GM21381 (cell line): ENCODE results near the gene JTB.

Experiments used
- ATAC-seq: cut with Tn5 transposase; IDR thresholded peaks from one replicate; pipeline ENCODE4 v1.9.1; 2021; ENCODE audit warnings: mild to moderate bottlenecking, moderate library complexity; ENCODE audit not compliant: unreplicated experiment

The JTB gene

DNA sequence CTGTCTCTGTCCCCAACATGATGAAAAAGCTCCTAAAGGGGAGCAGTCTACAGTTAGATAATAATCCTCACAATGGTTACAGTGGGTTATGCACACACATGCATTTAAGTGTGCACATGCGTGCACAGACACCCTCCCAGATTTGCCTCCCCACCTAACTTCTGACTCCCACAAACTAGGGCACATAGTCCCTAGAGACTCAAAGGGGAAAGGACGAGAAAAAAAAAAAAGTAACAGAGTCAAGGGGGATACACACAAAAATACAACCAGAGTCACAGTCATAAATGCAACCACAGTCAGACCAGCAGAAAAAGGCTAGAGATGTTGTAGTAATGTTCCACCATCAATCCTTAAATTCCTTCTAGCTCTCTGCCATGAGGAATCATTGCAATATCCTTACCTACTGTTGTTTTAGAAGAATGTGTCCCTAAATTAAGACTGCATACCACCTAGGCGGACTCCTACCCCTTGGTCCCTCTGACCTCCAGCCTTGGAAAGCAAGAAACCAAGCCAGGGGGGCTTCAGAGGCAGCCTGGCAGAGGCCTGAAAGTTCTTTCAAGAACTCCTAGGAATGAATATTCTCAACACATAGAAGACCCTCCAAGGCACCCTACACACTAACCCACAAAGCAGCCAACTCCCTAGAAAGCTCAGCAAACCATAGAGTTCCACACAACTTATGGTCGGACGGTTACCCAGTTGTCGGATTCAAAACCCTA lies 20.3 kb downstream of the JTB start:
- ATAC-seq, result no peak

DNA sequence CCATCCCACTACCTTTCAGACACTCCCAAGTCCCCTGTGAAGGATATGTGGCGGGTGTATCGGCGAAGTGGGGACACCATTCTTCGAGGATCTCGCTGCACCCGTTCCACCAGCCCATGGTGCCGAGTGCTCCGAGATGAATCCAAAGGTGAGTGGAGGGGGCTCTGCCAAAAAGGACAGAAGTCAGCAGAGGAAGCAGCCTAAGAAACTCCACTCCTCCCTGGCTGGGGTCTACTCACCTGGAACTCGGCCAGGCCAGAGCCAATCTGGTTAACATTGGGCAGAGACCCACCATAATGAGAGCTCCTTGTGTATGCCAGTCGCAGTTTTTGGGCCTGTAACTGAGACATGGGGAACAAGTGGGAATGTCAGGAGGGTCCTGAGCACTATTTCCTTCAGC lies 22.6 kb downstream of the JTB start:
- ATAC-seq, result no peak

DNA sequence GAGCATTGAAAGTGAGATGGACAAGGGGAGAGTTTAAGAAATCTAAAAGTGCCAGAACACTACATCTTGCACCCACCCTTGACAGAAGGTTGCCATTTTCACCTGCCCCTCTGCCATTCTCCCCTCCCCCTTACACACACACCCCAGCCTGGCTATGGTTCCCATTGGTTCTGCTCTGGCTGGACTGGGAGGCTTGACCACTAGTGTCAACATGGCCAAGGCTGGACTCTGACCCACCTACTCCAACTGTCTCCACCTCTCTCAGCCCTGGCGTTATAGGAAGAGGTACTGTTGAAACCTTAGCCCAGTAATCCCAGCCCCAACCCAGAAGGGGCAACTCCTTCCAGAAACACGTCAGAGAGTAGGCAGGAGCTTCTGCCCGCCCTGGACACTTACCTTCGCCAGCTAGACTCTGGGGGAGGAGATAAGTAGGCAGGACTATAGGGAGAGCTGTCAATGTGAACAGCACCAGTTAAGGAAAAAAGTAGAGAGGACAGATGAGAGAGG lies 23.6 kb downstream of the JTB start:
- no peak for ATAC-seq

DNA sequence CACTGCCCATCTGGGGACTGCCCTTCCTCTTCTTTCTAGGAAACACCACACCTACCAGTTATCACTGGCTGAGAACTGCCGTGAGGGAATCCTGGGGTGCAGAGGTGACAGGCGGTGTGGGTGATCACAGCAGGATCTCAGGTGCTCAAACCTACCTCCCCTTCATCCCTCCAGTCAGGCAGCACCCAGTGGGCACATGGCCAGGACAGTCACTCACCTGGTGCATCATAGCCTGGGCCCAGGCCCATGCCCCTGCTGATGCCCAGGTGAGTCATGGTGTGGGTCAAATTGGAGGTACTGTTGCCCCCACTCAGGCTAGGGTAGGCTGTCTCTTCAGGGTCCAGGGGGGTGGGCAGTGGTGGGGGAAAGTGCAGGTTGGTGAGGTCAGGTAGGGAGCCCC lies 25.7 kb downstream of the JTB start:
- no peak for ATAC-seq

DNA sequence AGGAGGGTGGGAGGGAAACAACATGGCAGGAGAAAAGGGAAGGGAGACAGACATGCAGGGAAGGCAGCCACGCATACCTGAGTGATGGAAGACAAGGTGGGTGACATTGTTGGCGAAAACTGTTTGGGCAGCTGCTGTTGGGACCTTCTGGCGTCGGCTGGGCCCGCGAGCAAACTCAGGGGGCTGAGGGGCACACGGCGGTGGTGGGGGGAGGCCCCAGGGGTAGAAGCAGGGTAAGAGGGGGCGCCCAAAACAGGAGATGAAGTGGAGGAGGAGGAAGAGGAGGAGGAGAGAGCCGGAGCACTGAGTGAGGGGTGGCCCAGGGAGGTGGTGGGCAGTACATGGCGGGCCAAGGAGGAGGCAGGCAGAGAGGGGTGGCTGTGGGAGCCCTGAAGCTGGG lies 26.3 kb downstream of the JTB start:
- ATAC-seq, result no peak

DNA sequence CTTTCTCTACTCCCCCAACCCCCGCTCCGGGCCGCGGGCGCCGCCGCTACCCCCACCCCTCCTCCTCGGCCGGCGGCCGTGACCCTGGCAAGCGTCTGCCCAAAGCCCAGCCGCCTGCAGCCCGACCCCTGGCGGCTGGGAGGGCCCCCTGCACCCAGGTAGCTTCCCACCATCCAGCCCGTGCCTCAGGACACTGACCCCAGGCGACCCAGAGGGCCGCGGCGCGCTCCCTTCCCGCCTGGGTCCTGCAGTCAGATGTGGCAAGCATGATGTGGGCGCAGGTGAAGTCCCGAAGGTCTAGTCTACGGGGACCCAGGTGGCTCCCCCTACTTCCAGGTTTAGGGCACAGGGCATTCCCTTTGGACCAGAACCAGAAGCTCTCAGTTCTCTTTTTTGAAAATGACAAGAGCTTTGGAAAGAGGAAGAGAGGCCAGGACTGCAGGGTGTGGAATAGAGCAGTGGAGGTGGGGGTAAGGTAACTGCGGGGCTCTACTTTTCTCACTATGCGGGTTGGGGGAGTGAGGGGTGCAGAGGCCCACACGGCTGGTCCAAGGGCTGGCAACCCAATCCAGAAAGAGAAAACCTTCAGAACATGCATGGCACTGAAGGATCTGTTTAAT lies 30.7 kb downstream of the JTB start, which contains the start of gene DENND4B:
Gene DENND4B, minus strand, starts transcription at position 97 of the 620 bp plus-strand sequence. CDS start 2,344 bp downstream, outside the sequence.
- ATAC-seq, result peak; percentile 67

DNA sequence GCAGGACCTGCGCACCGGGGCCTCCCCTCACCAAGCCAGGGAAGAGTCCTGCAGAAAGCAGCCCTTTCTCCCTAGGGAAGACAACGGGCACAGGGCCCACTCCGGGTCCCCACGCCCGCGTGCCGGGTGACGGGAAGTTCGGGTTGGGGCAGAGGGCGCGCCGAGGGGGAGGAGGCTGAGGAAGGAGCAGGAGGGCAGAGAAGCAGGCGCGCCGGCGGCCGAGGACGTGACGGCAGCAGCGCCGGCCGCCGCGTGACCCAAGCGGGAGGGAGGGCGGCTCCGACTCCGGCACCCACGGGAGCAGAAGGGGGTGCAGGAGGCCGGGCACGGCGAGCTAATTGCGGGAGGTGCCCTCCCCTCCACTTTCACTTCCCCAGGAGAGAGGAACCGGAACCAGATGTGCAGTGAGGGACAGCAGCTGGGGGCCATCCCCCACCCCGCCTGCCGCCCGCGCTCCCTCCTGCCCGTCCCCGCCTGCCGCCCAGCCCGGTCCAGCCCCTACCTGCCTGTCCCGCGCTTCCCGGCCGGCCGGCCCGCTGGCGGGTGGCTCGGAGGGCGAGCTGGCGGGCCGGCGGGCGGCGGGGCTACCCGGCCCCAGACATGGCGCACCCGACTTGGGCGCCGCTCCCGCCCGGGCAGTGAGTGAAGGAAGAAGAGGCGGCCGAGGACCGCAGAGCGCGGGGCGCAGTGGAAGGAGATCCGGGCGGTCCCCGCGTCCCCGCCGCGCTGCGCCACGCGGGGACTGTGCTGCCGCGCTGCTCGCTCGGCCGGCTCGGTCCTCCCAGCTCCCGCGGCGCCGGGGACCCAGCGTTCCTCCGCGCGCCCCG lies 31.5 kb downstream of the JTB start:
- ATAC-seq, result peak; percentile 68

DNA sequence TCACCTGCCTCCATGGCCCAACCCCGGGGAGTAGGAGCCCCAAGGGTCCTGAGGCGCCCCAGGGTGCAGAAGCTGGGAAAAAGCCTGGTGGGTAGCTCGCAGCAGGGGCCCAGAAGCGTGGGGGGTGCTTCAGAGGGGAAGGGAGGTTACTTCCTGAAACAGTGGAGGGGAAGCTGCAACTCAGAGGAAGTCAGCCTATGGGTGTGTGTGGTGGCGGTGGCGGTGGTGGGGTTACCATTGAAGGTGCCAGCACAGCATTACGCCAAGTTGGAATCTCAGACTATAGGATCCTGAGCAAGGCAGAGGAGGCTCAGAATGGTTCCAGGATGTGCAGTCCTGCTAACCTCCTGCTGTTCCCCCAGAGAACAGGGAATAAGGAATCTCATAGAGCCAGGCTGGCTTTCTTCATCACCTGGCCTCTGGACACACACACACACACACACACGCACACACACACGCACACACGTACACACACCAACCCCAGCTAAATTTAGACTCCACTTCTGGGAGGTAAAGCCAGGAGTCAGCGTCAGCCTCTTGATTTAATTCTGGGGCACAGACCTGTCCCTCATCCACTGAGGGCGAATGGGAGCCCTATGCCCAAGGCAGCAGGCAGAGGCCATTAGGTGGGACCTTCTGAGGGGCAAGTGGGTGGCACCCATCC lies 32.2 kb downstream of the JTB start:
- no peak for ATAC-seq

DNA sequence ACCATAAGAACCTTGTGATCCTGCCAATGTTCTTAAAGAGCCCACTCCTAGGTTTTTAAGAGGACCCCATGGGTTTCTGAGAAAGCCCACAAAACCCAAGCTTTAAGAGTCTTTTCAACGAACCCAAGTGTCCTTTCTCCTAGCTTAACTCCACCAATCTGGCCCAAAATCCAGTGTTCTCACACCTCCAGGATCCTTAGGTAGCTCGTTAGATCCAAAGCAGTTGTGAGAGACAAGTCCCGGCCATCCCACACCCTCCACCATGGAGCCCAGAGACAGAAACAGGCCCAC lies 32.7 kb downstream of the JTB start:
- no peak for ATAC-seq

DNA sequence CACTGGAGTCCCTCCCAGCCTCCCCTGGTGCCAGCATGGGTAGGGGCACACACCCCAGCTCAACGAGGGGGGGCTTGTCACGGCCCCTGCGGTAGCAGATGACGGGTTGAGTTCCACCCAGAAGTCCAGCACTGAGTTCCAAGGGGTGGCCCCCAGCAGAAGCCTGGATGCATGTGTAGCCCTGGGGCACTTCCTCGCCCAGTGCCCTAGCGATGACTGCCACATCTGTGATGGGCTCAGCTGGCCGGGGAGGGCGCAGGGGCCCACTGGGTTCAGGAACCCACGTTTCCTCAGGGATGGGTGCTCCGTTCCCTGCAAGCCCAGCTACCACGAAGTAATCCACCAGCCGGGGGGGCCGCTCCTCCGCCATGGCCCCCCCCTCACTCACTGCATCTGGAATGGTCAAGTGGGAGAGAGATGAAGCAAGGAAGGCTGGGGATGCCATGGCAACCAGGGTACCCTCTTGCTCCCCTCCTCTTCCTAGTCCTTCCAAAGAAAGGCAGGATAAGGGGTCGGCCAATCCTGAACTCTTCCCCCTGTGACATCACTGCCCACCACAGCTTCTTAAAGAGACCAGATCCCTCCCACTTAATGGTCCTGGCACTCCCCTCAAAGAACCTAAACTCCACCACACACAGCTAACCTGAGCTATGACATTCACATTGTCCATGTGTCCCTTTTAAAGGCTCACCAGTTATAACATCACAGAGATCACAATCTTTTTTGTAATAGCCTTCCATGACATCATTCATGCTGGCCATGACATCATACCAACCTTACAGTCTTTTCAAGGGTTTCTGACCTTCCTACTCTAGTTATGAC lies 33.3 kb downstream of the JTB start:
- no peak for ATAC-seq

DNA sequence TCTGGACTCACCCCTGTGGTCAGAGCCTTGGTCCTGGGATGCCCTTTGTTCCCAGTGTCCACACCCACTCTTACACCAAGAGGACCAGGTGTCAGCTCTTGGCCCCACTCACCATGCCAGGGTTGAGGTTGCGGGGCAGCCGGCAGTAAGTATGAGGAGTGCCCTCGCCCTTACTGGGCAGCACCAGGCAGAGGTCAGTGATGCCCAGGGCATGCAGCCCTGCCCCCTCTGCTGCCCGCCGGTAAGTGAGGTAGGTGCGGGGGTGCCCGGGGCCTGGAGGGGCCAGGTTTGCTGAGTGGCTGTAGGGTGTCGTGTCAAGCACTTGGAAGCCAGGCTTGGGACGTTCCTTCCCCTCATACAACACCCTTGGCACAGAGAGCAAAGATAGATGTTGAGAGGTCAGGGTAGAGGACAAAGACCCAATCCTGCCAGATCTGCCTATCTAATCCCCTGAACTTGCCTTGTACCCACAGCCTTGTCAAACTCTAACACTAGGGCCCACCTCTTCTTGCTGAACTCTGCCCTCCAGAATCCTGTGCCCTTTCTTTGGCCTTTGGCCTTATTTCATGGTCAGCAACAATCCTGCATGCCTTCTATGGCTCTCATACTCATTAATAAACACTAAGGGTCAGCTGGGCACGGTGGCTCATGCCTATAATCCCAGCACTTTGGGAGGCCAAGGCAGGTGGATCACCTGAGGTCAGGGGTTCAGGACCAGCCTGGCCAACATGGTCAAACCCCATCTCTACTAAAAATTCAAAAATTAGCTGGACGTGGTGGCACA lies 34.5 kb downstream of the JTB start:
- no peak for ATAC-seq

DNA sequence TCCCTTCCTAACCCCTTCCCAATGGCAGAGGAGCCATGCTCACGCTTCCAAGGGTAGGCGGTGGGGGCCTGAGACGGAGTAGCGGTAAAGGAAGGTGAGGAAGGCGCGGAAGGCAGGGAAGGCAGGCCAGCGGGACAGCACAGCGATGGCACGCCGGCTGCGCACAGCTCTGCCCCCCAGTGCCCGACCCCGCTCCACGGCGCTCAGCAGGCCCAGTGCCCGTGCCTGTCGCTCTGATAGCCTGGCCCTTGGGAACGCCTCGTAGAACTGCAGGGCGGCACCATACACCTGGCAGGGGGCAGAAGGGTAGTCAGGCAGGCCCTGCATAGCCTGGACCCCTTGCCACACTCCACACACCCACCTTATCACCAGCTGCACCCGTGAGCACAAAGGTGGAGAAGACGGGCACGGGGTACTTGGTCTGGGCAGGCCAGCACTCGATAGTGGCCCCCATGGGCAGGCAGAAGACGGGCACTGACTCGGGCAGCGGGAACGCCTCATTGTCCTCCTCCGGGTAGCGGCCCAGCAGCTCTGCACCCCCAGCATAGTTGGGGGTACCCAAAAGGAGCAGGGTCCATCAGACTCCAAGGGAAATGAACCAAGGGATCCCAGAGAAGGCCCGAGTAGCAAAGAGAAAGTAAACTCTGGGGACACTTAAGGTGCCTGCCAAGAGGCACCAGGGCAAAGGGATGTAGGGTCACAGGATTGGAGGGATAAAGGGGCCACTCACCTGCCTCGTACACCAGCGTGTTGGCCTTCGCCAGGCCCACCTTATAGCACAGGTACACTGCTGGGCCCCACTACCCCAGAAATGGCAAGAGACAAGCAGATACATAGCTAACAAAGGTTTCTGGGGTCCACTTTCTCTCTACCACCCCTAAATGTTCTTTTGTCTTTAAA lies 35.4 kb downstream of the JTB start:
- ATAC-seq, result no peak

DNA sequence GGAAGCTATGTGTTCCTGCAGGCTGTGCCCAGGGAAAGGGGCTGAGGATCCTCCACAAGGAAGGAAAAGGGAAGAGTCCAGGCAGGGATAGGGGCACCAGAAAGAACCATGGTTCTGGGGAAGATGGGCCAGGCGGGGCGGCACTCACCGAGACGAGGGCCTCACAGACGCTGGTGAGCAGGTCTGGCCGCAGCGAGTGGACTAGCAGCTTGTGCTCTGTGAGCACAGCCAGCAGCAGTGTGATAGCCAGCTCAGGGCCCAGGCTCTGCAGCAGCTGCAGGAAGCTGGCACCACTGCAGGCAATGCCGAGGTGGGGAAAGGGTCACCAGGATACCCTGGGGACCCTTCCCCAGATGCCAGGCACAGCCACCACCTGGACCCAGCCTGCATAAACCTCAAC lies 36.7 kb downstream of the JTB start:
- no peak for ATAC-seq

DNA sequence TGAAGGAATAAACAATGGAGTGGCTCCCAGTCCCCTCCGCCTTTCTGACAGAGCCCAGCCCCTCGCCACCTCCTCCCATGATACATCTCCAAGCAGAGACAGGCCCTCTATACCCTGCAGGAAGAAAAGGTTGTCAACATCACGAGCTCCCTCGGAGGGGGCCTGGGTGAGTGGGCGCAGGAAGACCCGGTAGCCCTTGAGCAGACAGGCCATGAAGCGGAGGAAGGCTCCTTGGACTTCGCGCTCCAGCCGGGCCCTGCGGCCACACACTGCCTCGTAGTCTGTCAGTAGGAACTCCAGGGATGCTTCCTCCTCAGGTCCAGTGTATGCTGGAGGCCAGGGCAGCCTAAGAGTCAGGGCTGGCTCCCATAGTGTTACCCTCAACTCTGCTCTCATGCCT lies 38.0 kb downstream of the JTB start:
- no peak for ATAC-seq

DNA sequence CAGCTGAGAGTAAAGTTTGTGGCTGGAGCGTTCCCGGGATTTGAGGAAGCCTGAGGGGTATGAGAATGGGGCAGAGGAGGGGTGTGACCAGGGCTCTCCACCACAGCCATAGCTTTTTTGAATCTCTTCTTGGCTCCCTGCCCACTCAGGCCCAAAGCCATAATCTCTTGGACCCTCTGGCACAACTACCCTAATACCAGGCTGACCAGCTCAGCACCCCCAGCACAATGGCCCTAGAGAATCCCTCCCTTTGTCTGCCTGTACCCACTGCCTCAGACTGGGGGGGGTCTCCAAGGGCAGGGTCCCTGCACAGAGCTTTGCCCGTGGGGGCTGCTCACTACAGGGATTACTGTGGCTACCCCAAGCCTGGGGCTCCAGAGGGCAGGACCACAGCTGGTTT lies 38.5 kb downstream of the JTB start:
- ATAC-seq, result no peak

DNA sequence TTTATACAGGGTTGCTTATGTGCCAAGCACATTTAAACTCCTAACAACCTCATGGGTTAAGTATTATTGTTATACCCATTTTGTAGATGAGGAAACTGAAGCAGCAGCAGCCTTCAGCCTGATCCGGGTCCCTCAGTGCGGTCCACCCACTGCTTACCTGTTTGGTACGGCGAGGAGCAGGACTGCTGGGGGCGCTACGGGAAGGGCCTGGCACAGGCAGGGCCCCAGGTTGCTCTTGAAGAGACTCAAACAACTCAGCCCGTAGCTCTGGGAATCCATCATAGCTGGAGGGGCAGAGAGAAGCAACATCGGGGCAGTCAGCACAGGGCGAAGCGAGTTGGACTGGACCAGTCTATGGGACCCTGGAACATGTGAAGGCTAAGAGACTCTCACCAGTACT lies 40.1 kb downstream of the JTB start:
- no peak for ATAC-seq

DNA sequence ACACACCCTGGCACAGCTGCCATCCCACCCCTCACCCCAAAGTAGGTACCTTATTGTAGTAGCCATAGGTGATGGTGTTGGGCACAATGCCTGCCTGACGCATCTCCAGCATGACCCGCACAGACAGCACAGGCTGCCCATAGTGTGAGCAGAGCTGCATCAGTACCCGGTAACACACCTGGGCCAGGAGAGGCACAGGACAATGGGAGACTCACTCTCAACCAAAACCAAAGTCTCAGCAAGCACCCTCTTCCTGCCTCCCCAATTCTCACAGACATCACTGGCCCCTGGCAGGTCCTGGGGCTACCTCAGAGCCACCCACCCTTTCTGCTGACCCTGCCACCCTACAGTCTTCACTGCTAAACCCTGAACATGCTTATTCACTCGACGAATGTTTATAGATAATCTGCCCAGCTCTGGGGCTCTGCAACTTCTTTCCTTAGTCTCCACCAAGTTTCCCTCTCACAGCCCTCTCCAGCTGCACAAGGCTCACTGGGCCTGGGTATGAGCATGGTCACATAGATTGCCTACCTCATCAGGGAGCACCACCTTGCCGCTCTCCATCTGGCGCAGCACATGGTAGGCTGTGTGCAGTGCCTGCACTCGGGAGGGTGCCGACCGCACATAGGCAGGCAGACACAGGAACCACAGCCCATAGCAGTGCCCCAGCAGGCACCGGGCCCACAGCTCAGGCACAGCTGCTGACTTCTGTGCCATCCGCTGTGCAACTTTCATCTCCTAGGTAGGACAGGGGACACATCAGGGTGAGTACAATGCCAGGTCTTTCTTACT lies 41.3 kb downstream of the JTB start:
- ATAC-seq, result no peak

DNA sequence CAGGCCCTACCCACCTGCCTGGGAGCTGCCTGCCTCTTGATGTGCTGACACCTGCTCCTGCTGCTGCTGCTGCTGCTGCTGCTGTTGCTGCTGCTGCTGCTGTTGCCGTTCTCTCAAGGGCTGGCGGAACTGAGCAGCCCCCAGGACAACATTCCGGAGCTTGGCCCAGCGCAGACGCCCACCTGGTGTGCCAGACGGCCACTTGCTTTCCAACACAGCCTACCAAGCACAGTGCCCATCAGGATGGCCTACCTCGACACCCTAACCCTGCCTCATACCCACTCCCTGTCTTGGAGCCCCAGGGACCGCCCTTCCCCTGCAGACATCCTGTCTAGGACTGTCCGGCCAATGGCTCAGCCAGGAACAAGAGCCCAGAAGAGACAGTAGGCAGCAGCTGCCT lies 42.7 kb downstream of the JTB start:
- ATAC-seq, result no peak
